ENCODE measurements around the gene RHOG.
"Not testable (repeated sequence)": the region's sequence is repeated elsewhere in the genome, so short reads cannot be mapped to it uniquely, and the experiment has no call there.

RHOG gene

DNA sequence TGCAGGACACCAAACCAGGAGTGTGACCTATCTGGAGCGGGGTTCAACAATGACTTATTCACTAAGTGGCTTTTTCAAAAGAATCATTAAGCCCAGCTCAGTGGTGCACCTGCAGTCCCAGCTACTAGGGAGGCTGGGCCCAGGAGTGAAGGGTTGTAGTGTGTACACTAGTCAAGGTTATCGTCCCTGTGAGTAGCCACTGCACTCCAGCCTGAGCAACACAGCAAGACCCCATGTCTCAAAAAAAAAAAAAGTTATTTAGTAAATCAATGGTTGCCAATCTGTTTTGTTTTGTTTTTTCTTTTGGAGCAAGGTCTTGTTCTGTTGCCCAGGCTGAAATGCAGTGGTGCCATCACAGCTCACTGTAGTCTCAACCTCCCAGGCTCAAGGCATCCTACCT, 7.9 kb downstream of the RHOG start:
- no peak for DNase-seq

DNA sequence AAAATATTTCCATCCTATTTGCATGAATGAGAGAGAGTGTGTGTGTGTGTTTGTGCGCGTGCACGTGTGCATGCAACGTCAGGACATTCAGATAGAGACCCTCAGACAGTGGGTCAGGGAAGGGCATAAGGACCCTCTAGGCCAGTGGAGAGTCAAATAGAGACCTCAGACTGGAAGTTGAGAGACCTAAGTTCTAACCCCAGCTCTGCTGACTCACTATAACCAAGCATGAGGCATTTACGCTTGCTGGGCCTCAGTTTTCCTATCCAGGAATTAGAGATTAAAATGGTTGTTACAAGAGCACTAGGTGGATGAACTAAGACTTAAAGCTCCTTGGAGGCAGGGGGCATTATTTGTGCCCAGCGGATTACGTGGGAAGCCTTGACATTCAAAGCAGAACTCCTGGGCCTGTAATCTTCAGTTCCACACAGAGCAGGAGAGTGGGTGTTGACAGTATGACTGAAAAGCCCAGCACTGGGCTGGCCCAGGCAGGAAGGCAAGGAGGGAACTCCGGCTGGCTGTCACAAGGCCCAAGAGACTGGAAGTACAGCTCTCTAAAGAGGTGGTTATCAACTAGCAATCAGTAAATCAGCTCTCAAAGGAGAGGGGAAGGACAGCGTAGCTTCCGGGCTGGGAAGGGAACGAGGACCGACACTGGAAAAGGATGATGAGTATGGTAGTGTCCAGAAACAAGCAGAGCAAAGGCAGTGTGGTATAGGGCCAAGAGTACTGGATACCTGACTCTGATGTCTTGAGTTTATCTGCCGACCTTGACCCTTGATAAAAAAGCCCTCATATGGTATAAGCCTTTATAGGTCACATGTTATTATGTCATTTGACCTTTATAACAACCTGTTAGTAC, 9.2 kb downstream of the RHOG start:
- DNase-seq, result no peak

DNA sequence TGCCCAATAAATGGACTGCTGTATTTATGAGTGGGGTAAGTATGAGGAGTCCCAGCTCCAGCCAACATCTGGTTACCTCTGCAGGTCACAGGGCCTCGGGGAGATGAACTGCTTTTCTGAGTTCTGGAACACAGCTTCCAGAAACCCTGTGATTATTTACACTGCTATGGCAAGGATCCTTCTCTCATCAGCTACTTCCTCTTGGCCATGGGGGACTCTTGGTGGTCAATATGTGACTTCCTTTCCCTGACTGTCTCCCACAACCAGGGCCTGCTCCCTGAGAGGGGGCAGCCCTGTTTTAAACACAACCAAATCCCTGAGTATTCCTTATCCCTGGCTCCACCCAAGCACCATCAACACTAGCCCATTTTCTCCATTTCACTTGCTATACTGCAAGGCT, 10.0 kb downstream of the RHOG start:
- DNase-seq, result no peak

DNA sequence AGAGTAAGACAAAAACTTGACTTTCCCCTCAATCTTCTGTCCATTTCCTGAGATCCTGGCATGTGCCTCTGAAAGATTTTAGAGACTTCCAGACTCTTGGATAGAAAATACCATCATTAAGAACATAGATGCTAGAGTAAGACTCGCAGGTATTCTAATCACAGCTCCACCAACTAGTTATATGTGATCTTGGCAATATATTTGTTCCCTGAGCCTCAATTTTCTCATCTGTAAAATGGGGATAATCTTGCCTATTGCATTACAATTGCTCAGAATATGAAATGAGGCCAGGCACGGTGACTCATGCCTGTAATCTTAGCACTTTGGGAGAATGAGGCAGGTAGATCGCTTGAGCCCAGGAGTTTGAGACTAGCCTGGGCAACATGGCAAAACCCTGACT, 10.7 kb downstream of the RHOG start:
- no peak for DNase-seq

DNA sequence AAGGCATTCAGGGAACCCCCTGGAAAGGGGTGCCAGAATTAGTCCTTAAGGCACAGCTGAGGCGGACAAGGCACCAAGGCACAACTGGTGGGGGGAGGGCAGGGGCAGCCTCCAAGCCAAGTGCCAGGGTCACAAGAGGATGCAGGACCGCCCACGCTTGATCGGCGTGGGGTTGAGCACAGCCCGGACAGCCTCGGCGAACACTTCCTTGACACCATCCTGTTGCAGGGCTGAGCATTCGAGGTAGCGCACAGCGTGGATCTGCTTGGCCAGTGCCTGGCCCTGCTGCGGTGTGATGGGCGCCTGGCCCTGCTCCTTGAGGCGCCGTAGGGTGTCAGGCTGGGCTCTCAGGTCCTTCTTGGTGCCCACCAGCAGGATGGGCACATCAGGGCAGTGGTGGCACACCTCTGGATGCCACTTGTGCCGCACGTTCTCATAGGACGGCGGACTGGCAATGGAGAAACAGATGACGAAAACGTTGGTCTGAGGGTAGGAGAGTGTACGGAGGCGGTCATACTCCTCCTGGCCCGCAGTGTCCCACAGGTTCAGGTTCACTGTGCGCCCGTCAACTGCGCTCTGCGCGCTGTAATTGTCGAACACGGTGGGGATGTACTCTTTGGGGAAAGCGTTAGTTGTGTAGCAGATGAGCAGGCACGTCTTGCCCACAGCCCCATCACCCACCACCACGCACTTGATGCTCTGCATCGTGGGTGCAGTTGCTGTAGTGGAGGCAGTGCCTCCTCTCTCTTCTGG, 13.1 kb downstream of the RHOG start:
- DNase-seq, result no peak

DNA sequence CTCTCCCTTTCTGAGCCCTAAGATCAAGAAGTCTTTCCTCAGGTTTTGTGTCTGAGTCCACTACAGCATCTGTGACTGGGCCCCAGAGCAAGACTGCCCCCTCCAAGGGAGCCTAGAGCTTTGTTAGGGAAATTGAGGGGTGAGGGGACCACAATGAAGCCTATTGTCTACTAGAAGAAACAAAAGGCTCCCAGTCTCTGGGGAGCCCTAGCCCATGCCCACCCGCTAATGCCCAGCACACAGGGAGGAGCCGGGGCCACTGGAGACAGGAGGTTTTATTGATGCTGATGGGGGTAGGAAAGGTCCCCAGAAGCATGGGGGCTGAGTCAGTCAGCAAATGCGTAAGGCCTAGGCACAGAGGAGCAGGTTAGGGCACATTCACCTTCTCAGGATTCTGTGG, 14.0 kb downstream of the RHOG start:
- no peak for DNase-seq

DNA sequence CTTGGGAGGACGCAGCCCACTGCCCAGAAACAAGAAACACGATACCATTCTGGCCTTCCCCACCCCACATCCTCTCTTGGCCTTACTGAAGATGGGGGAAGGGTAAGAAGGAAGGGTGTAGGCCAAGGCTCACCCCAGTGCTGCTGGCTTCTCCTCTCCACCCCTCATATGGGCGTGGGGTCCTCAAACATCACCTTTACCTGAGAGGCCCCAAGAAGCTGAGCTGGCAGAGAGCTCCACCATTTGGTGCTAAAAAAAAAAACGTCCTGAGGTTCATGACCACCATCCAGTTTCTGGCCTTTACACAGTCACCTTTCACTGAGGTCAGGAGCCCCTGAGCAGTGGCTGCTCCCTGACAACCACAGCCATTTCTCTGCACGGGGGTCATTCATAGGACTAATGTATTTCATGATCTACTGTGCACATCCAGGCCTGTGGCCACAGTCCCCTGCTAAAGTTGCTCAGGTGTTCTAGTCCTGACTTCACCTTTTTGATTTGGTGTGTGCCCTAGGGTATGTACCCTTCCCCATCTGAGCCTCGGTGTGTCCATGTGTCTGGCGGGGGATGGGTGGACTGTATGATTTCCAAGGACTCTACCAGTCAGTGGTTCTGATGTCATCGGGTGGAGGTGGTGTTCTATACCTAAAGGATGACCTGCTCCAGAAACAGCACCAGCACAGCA, 15.1 kb downstream of the RHOG start:
- DNase-seq, result no peak

DNA sequence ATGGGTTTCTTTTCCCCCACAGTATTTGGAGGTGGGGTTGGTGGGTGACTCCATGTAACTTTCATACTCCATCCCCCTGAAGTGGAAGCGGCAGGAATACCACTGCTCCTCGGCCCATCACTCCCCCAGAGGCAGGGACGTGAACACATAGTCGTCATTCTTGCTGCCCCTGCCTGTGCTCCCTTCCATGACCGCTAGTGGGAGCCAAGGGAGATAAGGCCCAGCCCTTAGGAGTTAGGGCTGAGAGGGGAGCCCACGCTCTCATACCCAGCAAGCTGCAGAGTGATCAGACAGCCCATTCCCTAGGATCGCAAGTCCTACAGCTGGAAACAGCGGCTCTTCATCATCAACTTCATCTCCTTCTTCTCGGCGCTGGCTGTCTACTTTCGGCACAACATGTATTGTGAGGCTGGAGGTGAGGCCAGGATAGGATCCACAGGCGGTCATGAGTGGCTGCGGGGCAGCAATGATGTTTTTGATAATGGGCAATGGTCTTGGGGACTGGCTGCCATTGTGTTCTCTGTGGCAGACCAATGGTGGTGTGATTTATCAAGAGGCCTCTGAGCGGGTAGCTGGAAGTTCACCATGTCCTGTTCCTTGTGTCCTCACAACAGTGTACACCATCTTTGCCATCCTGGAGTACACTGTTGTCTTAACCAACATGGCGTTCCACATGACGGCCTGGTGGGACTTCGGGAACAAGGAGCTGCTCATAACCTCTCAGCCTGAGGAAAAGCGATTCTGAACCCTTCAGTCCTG, 15.9 kb downstream of the RHOG start:
- no peak for DNase-seq

DNA sequence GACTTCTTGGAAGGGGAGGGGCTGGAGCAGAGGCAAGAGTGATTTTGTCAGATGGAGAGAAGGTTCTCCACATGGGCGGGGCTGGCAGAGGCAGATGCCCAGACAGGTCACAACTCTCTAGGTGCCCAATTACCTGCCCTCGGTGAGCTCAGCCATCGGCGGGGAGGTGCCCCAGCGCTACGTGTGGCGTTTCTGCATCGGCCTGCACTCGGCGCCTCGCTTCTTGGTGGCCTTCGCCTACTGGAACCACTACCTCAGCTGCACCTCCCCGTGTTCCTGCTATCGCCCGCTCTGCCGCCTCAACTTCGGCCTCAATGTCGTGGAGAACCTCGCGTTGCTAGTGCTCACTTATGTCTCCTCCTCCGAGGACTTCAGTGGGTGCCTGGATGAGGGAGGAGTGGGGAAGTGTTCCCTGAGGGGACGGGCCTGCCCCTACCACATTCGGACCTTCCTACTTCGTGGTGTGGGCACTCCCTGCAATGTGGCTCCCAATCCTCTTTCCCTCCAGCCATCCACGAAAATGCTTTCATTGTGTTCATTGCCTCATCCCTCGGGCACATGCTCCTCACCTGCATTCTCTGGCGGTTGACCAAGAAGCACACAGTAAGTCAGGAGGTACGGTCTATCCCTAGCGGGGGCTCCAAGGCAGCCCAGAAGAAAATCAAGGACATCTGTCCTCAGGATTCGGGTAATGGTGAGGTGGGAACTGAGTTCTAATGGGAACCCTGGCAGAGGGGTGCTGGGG, 16.8 kb downstream of the RHOG start:
- no peak for DNase-seq

DNA sequence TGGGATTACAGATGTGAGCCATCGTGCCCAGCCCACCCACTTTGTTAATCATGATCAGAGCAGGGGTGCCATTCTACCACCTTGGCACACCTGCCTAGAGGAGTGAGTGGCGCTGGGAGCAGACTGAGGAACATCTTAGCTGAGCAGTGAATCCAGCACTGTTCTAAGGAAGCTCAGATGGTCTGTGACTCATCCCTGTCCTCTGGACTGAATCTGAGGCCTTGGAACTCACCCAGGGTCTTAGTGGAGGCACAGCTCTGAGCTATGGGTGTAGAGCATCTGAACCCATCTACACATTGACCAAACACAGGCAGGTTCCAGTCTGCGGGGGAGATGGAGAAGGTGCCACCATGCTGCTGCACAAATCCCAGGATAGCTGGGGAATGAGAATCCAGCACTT, 17.5 kb downstream of the RHOG start:
- DNase-seq, result no peak

DNA sequence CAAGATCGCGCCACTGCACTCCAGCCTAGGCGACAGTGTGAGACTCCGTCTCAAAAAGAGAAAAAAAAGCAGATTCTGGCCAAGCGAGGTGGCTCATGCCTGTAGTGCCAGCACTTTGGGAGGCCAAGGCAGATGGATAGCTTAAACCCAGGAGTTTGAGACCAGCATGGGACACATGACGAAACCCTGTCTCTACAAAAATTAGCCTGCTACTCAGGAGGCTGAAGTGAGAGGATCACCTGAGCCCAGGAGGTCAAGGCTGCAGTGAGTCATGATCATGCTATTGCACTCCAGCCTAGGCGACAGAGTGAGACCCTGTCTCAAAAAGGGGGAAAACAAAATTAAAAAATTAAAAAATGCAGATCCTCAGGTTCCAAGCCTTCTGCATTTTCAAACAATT, 18.4 kb downstream of the RHOG start:
- DNase-seq, result no peak

DNA sequence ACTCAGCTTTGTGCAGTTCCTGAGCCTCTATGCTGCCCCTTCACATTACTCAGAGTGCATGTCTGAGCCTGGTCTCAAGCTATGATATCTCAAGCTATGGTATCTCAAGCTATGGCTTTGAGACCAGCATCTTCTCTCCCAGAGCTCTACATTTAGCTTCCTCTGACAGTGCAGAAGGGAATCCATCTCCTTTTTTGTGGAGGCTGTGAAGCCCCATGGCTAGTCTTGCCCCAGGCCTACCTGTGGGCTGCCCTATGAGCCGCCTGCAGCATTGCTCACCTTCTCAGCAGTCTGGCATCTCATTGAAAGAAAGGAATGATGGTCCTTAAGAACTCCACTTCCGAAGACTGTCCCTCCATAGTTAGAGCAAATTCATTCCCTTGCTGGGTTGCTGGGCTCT, 19.8 kb downstream of the RHOG start:
- no peak for DNase-seq

DNA sequence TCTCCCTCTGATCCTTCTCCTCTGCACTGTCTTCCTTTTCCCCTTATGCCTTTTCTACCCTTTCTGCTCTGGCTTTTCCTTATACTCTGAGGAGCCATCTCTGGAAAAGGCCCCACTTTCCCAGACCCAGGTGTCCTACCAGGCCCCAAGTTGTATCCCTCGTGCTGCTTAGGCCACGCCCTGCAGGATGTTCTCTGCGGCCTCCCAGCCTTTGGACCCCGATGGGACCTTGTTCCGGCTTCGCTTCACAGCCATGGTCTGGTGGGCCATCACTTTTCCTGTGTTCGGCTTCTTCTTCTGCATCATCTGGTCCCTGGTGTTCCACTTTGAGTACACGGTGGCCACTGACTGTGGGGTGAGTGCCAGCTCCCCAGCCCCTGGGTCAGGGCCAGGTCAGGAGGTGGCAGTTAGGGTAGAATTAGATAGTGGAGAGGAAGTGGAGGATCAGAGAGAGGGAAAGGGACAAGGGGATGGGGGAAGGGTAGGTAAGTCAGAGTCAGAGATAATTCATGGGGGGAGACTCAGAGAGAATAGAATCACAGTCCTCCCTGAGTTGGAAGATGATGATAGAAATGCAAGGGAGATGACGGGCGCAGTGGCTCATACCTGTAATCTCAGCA, 23.5 kb downstream of the RHOG start:
- no peak for DNase-seq

DNA sequence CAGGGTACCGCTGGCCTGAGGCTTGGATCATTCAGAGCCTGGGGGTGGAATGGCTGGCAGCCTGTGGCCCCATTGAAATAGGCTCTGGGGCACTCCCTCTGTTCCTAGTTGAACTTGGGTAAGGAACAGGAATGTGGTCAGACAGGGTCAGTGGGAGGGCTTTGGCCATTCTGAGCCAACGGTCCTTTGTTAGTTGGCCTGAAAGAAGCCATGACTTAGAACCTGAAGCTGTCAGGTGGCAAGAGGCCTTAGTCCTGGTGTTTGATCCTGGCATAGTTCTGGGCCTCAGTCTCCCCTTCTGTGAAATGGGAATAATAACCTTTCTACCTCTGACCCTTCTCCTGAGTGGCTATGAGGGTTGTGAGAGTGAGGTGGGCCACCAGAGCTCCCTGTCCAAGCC, 24.1 kb downstream of the RHOG start:
- DNase-seq, result no peak

DNA sequence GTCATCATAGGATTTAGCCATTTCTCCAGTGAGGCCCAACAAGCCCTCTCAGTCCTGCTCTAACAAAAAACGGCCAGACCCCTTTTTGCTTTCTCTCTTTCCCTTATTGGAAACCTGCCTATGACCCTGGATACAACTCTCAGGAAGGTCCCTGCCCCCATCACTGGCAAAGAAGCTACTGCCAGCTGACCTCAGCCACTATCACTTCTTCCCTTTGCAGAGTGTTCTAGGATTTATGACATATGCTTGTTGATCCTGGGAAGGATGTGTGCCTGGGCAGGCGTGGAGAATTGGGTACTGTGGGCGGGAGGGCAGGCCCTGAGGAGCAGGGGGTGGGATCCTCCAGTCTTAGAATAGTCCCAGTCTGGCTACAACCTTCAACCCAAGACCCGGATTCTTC, 24.9 kb downstream of the RHOG start:
- DNase-seq, result no peak

DNA sequence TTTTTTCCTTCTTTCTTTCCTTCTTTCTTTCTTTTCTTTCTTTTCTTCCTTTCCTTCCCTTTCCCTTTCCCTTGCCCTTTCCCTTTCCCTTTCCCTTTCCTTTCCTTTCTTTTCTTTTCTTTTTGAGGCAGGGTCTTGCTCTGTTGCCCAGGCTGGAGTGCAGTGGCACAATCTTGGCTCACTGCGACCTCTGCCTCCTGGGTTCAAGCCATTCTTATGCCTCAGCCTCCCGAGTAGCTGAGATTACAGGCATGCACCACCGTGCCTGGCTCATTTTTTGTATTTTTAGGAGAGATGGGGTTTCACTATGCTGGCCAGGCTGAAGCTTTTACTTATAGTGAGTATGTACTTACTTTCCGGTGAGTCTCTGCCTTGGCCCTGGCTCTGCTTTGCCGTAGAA, 25.9 kb downstream of the RHOG start:
- not testable (repeated sequence) for DNase-seq

DNA sequence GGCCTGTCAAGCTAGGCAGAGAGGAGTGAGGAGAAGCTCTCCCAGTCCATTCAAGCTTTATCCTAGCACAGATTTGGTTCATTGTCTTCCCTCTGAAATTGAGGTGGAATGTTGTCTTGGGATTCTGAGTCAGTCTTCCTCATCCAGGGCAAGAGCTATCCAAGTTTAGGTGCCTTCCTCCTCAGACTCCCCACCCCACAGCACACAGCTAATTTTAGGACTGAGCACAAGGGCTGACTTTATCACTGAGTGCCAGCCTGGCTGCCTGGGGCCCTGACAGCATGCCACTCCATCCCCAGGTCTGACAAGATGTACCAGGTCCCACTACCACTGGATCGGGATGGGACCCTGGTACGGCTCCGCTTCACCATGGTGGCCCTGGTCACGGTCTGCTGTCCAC, 29.8 kb downstream of the RHOG start:
- no peak for DNase-seq

DNA sequence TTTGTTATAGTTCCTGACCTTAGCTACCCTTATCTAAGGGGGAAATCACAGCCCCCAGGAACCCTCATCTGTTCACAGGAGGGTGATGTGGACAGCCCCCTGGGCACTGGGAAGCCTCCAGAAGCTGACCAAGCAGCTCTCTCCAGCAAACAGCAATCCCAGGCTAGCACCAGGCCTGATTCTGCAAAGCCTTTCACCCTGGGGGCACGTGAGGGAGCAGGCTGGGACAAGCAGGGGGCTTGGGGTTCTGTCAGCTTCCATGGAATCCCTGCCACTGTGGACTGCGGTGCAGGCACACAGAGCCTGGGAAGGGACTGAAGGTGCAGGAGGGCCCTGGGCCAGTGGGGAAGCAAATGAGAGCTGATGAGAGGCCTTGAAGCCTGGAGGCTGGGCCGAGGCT, 30.3 kb downstream of the RHOG start:
- DNase-seq, result no peak

DNA sequence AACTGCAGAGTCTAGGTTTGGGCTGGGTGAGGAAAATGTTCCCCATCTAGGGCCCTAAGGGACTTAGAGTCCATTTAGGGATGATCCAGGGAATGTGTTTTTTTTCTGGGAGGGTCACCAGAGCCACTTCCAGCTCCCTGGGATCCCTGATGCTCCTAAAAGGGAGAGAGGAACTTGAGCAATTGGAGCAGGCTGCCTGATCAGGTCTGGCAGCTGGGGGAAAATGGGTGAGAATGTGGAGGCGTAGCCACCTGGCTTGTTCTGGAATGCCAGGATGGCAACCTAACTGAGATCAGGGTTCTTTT, 31.2 kb downstream of the RHOG start:
- no peak for DNase-seq

DNA sequence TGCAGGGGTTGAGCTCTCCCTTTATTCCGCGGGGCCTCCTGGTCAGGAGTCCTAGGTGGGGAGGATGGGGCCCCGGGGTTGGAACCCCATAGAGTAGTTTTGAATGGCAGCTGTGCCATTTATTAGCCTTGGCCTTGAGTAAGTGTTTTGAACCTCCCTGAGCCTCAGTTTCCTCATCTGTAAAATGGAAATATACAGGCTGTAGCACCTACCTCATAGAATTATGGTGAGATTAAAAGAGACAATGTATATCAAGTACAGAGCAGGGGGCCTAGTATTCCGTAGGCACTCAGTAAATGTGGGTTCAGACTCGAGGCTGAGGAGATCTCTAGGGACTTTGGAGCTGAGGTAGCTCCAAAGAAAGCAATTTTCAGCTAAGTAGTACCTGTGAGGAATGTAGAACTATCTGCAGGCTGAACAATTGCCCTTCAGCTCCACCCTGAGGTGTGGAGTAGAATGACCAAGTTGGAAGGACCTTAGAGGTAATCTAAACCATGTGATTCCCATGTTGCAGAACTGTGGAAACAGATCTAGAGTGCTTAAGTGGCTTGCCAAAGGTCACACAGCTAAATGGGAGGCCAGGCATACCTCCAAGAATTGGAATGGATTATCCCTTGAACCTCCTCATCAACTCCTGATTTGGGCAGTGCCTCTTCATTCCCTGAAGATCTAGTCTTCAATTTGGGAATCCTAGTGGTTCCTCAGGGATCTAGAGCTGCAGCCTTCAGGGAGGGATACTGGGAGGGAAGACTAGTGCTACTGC, 31.7 kb downstream of the RHOG start:
- no peak for DNase-seq

Data from NCI-H1417 treated with DMSO at 0.1 percent for 48 hours (cell line).